Measurements from ENCODE around the gene SDC3.
"Not testable (repeated sequence)": the region's sequence is repeated elsewhere in the genome, so short reads cannot be mapped to it uniquely, and the experiment has no call there.

GRCh38 chr1:30949487-30949838 is 40.9 kb upstream of the SDC3 start:
- TF ChIP-seq, protein P1, sequence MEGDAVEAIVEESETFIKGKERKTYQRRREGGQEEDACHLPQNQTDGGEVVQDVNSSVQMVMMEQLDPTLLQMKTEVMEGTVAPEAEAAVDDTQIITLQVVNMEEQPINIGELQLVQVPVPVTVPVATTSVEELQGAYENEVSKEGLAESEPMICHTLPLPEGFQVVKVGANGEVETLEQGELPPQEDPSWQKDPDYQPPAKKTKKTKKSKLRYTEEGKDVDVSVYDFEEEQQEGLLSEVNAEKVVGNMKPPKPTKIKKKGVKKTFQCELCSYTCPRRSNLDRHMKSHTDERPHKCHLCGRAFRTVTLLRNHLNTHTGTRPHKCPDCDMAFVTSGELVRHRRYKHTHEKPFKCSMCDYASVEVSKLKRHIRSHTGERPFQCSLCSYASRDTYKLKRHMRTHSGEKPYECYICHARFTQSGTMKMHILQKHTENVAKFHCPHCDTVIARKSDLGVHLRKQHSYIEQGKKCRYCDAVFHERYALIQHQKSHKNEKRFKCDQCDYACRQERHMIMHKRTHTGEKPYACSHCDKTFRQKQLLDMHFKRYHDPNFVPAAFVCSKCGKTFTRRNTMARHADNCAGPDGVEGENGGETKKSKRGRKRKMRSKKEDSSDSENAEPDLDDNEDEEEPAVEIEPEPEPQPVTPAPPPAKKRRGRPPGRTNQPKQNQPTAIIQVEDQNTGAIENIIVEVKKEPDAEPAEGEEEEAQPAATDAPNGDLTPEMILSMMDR (IDR thresholded peaks at IDR 0.05), result not testable (repeated sequence)
- not testable (repeated sequence) for TF ChIP-seq POLR2A (IDR thresholded peaks at IDR 0.05)
